Subcutaneous abdominal adipose tissue (tissue), 5 donors: ENCODE measurements around the gene TREH.

Experiments used
- H3K27ac ChIP-seq: one replicate; pipeline ENCODE4 v1.7.0; 2013; ENCODE audit warnings: low read depth, mild to moderate bottlenecking, inconsistent platforms, low read length, moderate library complexity
- H3K27me3 ChIP-seq, 5 donors: one replicate each; pipeline ENCODE4 v1.7.0; 2013; ENCODE audit warnings: low read length in 5 of 5, inconsistent platforms in 1 of 5; ENCODE audit not compliant: control insufficient read depth in 5 of 5, insufficient read depth in 4 of 5
- H3K36me3 ChIP-seq, 5 donors: one replicate each; pipeline ENCODE4 v1.7.0; 2013; ENCODE audit warnings: low read length in 5 of 5; ENCODE audit not compliant: control insufficient read depth in 5 of 5, insufficient read depth in 5 of 5
- H3K4me1 ChIP-seq, 5 donors: one replicate each; pipeline ENCODE4 v1.7.0; 2013; ENCODE audit warnings: low read length in 5 of 5, mild to moderate bottlenecking in 3 of 5, moderate library complexity in 1 of 5; ENCODE audit not compliant: control insufficient read depth in 5 of 5, insufficient read depth in 5 of 5
- H3K4me3 ChIP-seq, 5 donors: one replicate each; pipeline ENCODE4 v1.7.0; 2013; ENCODE audit warnings: low read length in 5 of 5, low read depth in 1 of 5
- H3K9ac ChIP-seq, 5 donors: one replicate each; pipeline ENCODE4 v1.7.0; 2013; ENCODE audit warnings: low read length in 5 of 5, mild to moderate bottlenecking in 4 of 5, moderate library complexity in 3 of 5
- H3K9me3 ChIP-seq, 5 donors: one replicate each; pipeline ENCODE4 v1.7.0; 2013; ENCODE audit warnings: low read length in 5 of 5; ENCODE audit not compliant: control insufficient read depth in 5 of 5
- donor health status: healthy.
- donor health status: healthy.
- donor health status: healthy.
- donor health status: healthy.
- donor health status: healthy.

The TREH gene

GRCh38 chr11:118625036-118625690 lies 54.3 kb downstream of the TREH start:
- Histone ChIP-seq H3K36me3 (peaks cover 0 to 65% (median 56%) of the 10 kb centered on the region in 5 donors), H3K4me1 (peaks cover 14 to 91% (median 88%) of the 10 kb centered on the region in 5 donors), H3K4me3 (no peak overlapping the region), H3K9me3 (no peaks in the 10 kb centered on the region), H3K27ac (peak overlapping the region; percentile 99), H3K9ac (no peak overlapping the region), H3K27me3 (no peaks in the 10 kb centered on the region)

- H3K36me3 ChIP-seq: peaks cover 0 to 50% (median 39%) of the 10 kb centered on the region in 5 donors
- peak overlapping the region; percentile 99 for H3K27ac ChIP-seq
- H3K4me3 ChIP-seq: peak overlapping the region; percentile 16 to 94 (median 43)
- peak overlapping the region in 4 of 5 donors; percentile 26 to 91 (median 53) for H3K9ac ChIP-seq
- H3K4me1 ChIP-seq: peaks cover 29 to 92% (median 88%) of the 10 kb centered on the region in 5 donors
- no peaks in the 10 kb centered on the region for H3K27me3 ChIP-seq
- no peaks in the 10 kb centered on the region for H3K9me3 ChIP-seq
Measured at GRCh38 chr11:118623269-118623655, 56.2 kb downstream of the TREH start.

- Histone ChIP-seq H3K9me3 (no peaks in the 10 kb centered on the region), H3K36me3 (peaks cover 0 to 48% (median 33%) of the 10 kb centered on the region in 5 donors), H3K4me1 (peaks cover 33 to 92% (median 88%) of the 10 kb centered on the region in 5 donors), H3K4me3 (peak overlapping the region; percentile 60 to 94 (median 75)), H3K27me3 (no peaks in the 10 kb centered on the region), H3K27ac (peak overlapping the region; percentile 99), H3K9ac (peak overlapping the region; percentile 63 to 93 (median 71))
Measured at GRCh38 chr11:118622376-118623268, 56.8 kb downstream of the TREH start.

- H3K36me3 ChIP-seq: peaks cover 0 to 46% (median 29%) of the 10 kb centered on the region in 5 donors
- peak overlapping the region; percentile 68 to 93 (median 91) for H3K9ac ChIP-seq
- peaks cover 35 to 91% (median 88%) of the 10 kb centered on the region in 5 donors for H3K4me1 ChIP-seq
- H3K4me3 ChIP-seq: peak overlapping the region; percentile 60 to 94 (median 75)
- no peaks in the 10 kb centered on the region for H3K9me3 ChIP-seq
- H3K27ac ChIP-seq: peak overlapping the region; percentile 99
- H3K27me3 ChIP-seq: no peaks in the 10 kb centered on the region
Measured at GRCh38 chr11:118621784-118622375, 57.6 kb downstream of the TREH start.

GRCh38 chr11:118621071-118621783 lies 58.2 kb downstream of the TREH start:
- peak overlapping the region; percentile 99 for H3K27ac ChIP-seq
- H3K9ac ChIP-seq: peak overlapping the region; percentile 68 to 93 (median 91)
- H3K4me1 ChIP-seq: peaks cover 35 to 96% (median 92%) of the 10 kb centered on the region in 5 donors

GRCh38 chr11:118620529-118621070 lies 58.9 kb downstream of the TREH start:
- Histone ChIP-seq H3K4me1 (peaks cover 35 to 97% (median 86%) of the 10 kb centered on the region in 5 donors), H3K27me3 (no peaks in the 10 kb centered on the region), H3K9me3 (no peaks in the 10 kb centered on the region), H3K9ac (peak overlapping the region in 3 of 5 donors; percentile 40 to 90 (median 52)), H3K36me3 (peaks cover under 1 to 46% (median 32%) of the 10 kb centered on the region in 5 donors), H3K27ac (peak overlapping the region; percentile 99), H3K4me3 (peak overlapping the region; percentile 46 to 90 (median 60))

More at GRCh38 chr11:118621071-118621783, 58.2 kb downstream of the TREH start:
- H3K36me3 ChIP-seq: peaks cover 0 to 46% (median 32%) of the 10 kb centered on the region in 5 donors
- peak overlapping the region; percentile 60 to 94 (median 75) for H3K4me3 ChIP-seq
- no peaks in the 10 kb centered on the region for H3K9me3 ChIP-seq
- H3K27me3 ChIP-seq: no peaks in the 10 kb centered on the region

GRCh38 chr11:118619444-118620197 lies 59.8 kb downstream of the TREH start:
- Histone ChIP-seq H3K27me3 (no peaks in the 10 kb centered on the region), H3K9ac (peak overlapping the region in 3 of 5 donors; percentile 40 to 87 (median 63)), H3K27ac (peak overlapping the region; percentile 99), H3K9me3 (no peaks in the 10 kb centered on the region), H3K4me1 (peaks cover 35 to 94% (median 80%) of the 10 kb centered on the region in 5 donors), H3K36me3 (peaks cover 2 to 45% (median 29%) of the 10 kb centered on the region in 5 donors), H3K4me3 (peak overlapping the region in 4 of 5 donors; percentile 16 to 42 (median 30))

- peak overlapping the region; percentile 99 for H3K27ac ChIP-seq
- peaks cover 2 to 47% (median 35%) of the 10 kb centered on the region in 5 donors for H3K36me3 ChIP-seq
- no peaks in the 10 kb centered on the region for H3K9me3 ChIP-seq
- H3K27me3 ChIP-seq: no peaks in the 10 kb centered on the region
- peak overlapping the region in 3 of 5 donors; percentile 40 to 87 (median 63) for H3K9ac ChIP-seq
- H3K4me1 ChIP-seq: peaks cover 33 to 90% (median 79%) of the 10 kb centered on the region in 5 donors
- H3K4me3 ChIP-seq: peak overlapping the region in 3 of 5 donors; percentile 24 to 42 (median 37)
Measured at GRCh38 chr11:118618991-118619375, 60.5 kb downstream of the TREH start.
